Suprapubic skin (tissue), 4 donors: ENCODE results near the gene ADAMTS16. TPM values are rescaled to one million over a fixed set of nuclear protein-coding genes. Genes with fewer than 3 reads are reported as not detected.

Experiments
- DNase-seq, 2 donors: peaks; one replicate each; pipeline ENCODE4 v3.0.0-alpha.2; 2019; ENCODE audit warnings: low spot score in 2 of 2
- H3K27ac ChIP-seq: fragments of 200-600 bp; sonication (generic); one replicate; pipeline ENCODE4 v1.5.1; 2019
- H3K27me3 ChIP-seq: fragments of 200-600 bp; sonication (generic); one replicate; pipeline ENCODE4 v1.5.1; 2019
- H3K36me3 ChIP-seq: fragments of 200-600 bp; sonication (generic); one replicate; pipeline ENCODE4 v1.5.1; 2019
- H3K4me1 ChIP-seq: fragments of 200-600 bp; sonication (generic); one replicate; pipeline ENCODE4 v1.5.1; 2019
- H3K4me3 ChIP-seq: fragments of 200-600 bp; sonication (generic); one replicate; pipeline ENCODE4 v1.5.1; 2019; ENCODE audit warnings: mild to moderate bottlenecking
- H3K9me3 ChIP-seq: fragments of 200-600 bp; sonication (generic); one replicate; pipeline ENCODE4 v1.5.1; 2019
- EP300 ChIP-seq: sonication (generic); formaldehyde crosslinking; IDR thresholded peaks from one replicate; pipeline ENCODE4 v1.6.1; 2017; ENCODE audit warnings: antibody characterized with exemption
- POLR2A ChIP-seq, 2 donors: fragments of 450-650 bp; IDR thresholded peaks; one replicate each; pipeline ENCODE4 v1.6.1; 2017; ENCODE audit warnings: antibody characterized with exemption in 2 of 2, mild to moderate bottlenecking in 2 of 2, moderate library complexity in 2 of 2
- POLR2AphosphoS5 ChIP-seq, 3 donors: sonication (generic); formaldehyde crosslinking; IDR thresholded peaks; one replicate each; pipeline ENCODE4 v1.6.1; 2017; ENCODE audit warnings: antibody characterized with exemption in 3 of 3
- WGBS: methylation state at CpG from one replicate; pipeline ENCODE4 v1.1.5; 2018; 5-methylcytosine and 5-hydroxymethylcytosine counted together
- total RNA-seq, 4 donors: library from RNA; depleted of rRNA; stranded (reverse); fragments of >200 nt; gene quantifications; one replicate each; pipeline ENCODE4 v1.1.0, GENCODE V29; 2016
- TF ChIP-seq, protein P1 (sequence below), 2 donors: fragments of 200-600 bp in 1 of 2; fragments of 450-650 bp in 1 of 2; sonication (generic) in 1 of 2; IDR thresholded peaks; one replicate each; pipeline ENCODE4 v1.5.1; 2016 to 2019; ENCODE audit warnings: antibody characterized with exemption in 2 of 2, mild to moderate bottlenecking in 1 of 2, moderate library complexity in 1 of 2

ADAMTS16 gene
- total RNA-seq, 4 donors from 2014 or later, result 0.10 to 0.64 TPM; not detected in 2

GRCh38 chr5:5154733-5155132, 14.6 kb downstream of the ADAMTS16 start:
- no peak overlapping the region for H3K4me3 ChIP-seq
- TF ChIP-seq EP300 (no peak), POLR2A (IDR thresholded peaks at IDR 0.05) (no peak), POLR2AphosphoS5 (IDR thresholded peaks at IDR 0.05) (no peak)
- TF ChIP-seq, protein P1, sequence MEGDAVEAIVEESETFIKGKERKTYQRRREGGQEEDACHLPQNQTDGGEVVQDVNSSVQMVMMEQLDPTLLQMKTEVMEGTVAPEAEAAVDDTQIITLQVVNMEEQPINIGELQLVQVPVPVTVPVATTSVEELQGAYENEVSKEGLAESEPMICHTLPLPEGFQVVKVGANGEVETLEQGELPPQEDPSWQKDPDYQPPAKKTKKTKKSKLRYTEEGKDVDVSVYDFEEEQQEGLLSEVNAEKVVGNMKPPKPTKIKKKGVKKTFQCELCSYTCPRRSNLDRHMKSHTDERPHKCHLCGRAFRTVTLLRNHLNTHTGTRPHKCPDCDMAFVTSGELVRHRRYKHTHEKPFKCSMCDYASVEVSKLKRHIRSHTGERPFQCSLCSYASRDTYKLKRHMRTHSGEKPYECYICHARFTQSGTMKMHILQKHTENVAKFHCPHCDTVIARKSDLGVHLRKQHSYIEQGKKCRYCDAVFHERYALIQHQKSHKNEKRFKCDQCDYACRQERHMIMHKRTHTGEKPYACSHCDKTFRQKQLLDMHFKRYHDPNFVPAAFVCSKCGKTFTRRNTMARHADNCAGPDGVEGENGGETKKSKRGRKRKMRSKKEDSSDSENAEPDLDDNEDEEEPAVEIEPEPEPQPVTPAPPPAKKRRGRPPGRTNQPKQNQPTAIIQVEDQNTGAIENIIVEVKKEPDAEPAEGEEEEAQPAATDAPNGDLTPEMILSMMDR (IDR thresholded peaks at IDR 0.05), result no peak
- H3K27me3 ChIP-seq, result no peaks in the 10 kb centered on the region
- no peak for DNase-seq
- no peaks in the 10 kb centered on the region for H3K4me1 ChIP-seq
- H3K27ac ChIP-seq, result no peak overlapping the region
- peaks cover 5% of the 10 kb centered on the region for H3K9me3 ChIP-seq
- WGBS, result 77% methylated on average over 2 of the region's 2 CpGs
- no peaks in the 10 kb centered on the region for H3K36me3 ChIP-seq

DNA sequence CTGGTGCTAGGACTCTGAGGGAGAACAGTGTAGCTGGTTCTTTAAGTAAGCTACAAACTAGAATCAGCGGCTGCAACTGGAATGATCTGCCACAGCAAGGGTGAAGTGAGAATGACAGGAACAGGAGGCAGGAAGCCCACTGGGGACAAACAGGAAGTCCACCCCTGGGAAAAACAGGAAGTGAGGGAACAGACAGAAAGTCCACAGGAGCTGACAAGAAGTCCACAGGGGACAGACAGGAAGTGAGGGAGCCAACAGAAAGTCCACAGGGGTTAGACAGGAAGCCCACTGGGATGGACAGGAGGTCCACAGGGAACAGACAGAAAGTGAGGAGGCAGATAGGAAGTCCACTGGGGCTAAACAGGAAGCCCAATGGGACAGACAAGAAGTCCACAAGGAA, 15.5 kb downstream of the ADAMTS16 start:
- Histone ChIP-seq H3K27ac (no peak overlapping the region), H3K4me3 (no peak overlapping the region), H3K9me3 (peaks cover 2% of the 10 kb centered on the region), H3K36me3 (no peaks in the 10 kb centered on the region), H3K4me1 (no peaks in the 10 kb centered on the region), H3K27me3 (no peaks in the 10 kb centered on the region)
- WGBS, result 85% methylated on average over 1 of the region's 1 CpG
- TF ChIP-seq EP300 (no peak), POLR2AphosphoS5 (IDR thresholded peaks at IDR 0.05) (no peak)
- no peak for DNase-seq

DNA sequence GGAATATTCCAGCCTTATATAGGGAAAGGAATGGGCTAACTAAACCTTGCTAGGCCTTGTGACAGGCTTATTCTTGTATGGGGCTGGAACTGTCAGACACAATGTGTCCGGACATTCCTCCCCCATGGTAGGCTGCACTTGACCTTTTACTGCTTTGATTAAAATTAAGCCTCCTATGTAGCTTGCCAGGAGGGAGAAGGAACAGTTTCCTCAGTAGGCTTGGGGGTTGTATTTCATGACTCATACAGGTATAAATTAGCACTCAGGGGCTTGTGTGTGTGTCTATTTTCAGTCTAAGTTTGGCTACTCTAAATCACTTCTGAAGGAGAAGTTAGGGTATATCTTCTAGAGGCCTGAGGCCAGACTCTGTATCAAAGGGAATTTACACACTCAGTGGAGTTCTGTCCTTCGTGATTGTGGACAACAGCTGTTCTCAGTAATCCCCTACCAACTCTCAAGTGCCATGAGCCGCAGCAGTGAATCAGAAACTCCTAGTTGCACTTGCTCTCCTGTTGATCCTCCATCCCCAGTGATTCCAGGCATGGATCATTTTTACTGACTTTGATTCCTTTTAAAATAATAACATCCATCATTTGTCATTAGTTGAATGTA, 16.4 kb downstream of the ADAMTS16 start:
- WGBS, result 73% methylated on average over 3 of the region's 3 CpGs
- H3K4me1 ChIP-seq, result no peaks in the 10 kb centered on the region
- TF ChIP-seq POLR2AphosphoS5 (IDR thresholded peaks at IDR 0.05) (no peak), EP300 (no peak), POLR2A (IDR thresholded peaks at IDR 0.05) (no peak)
- TF ChIP-seq, protein P1 (IDR thresholded peaks at IDR 0.05), result no peak
- no peaks in the 10 kb centered on the region for H3K36me3 ChIP-seq
- H3K9me3 ChIP-seq, result no peaks in the 10 kb centered on the region
- H3K27me3 ChIP-seq, result no peaks in the 10 kb centered on the region
- H3K4me3 ChIP-seq, result no peak overlapping the region
- no peak overlapping the region for H3K27ac ChIP-seq
- no peak for DNase-seq

DNA sequence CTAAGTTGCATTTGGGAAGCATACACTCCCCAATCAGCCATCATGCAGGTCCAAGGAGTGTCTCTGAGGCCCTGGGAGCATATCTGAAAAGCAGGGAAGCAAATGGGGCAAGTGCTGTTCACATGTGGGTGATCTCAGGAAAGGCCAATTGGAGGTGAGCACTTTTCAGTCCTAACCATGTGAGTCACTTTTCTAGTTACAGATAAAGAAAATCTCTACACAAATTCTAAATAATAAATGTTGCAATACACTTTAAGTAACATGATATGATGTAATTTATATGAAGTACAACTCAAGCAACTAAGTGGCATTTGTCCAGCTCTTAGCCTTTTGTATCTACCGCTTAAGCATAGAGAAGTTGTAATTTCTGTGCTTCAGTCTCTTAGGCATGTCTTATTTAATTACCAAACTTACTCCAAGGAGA, 18.4 kb downstream of the ADAMTS16 start:
- Histone ChIP-seq H3K27me3 (no peaks in the 10 kb centered on the region), H3K36me3 (no peaks in the 10 kb centered on the region), H3K4me3 (no peak overlapping the region), H3K27ac (no peak overlapping the region), H3K9me3 (no peaks in the 10 kb centered on the region), H3K4me1 (no peaks in the 10 kb centered on the region)
- 93% methylated on average over 1 of the region's 1 CpG for WGBS
- TF ChIP-seq, protein P1 (IDR thresholded peaks at IDR 0.05), result no peak
- no peak for TF ChIP-seq POLR2A (IDR thresholded peaks at IDR 0.05)
- TF ChIP-seq EP300, result no peak
- no peak for DNase-seq

DNA sequence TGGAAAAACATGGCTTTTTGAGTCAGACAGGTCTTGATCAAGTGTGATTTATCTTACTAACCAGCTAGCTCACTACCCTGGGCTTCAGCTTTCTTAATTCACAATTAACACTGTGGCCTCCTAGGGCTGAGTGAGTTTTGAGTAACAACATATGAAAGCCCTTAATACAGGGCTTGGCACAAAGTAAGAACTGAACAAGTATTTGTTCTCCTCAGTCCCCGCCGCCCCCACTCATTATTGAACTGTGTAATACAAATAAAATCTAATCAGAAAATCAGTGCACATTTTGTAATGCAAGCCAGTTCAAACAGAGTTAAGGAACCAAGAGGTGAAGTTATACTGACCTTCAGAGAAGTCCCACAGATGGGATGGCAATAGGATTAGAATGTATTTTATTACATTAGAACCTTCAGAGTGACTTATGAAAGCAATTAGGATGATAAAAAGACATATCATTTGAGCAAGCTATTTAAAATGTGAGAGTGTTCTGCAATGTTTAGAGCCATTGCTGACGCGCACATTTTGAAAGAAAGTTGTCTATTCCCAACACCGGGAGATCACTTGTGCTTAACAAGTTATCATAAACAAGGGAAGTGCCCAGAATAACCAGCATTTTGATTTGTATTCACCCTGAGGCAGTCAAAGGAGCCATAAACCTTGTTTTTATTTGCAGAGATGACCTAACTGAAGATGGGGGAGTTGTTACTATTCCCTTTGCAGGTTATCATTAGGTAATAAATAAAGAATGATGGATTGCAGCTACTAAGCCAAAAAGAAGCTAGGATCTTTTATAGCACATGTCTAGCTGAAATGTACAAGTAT, 19.4 kb downstream of the ADAMTS16 start:
- no peaks in the 10 kb centered on the region for H3K4me1 ChIP-seq
- no peak for DNase-seq
- H3K9me3 ChIP-seq, result no peaks in the 10 kb centered on the region
- H3K27ac ChIP-seq, result no peak overlapping the region
- H3K4me3 ChIP-seq, result no peak overlapping the region
- 51% methylated on average over 5 of the region's 5 CpGs for WGBS
- no peaks in the 10 kb centered on the region for H3K27me3 ChIP-seq
- no peaks in the 10 kb centered on the region for H3K36me3 ChIP-seq
- TF ChIP-seq POLR2AphosphoS5 (IDR thresholded peaks at IDR 0.05) (no peak), EP300 (no peak), POLR2A (IDR thresholded peaks at IDR 0.05) (no peak)
- TF ChIP-seq, protein P1 (IDR thresholded peaks at IDR 0.05), result no peak
